Sigmoid colon (tissue), 4 donors: Measurements from ENCODE around the gene ESYT3.

ENCODE experiments used
- POLR2A ChIP-seq, 2 donors: fragments of 450-650 bp; IDR thresholded peaks; one replicate each; pipeline ENCODE4 v1.6.1; 2016; ENCODE audit warnings: antibody characterized with exemption in 2 of 2, mild to moderate bottlenecking in 2 of 2, moderate library complexity in 2 of 2
- POLR2AphosphoS5 ChIP-seq, 4 donors: sonication (generic); formaldehyde crosslinking; IDR thresholded peaks; one replicate each; pipeline ENCODE4 v1.6.1; 2017; ENCODE audit warnings: antibody characterized with exemption in 4 of 4

DNA sequence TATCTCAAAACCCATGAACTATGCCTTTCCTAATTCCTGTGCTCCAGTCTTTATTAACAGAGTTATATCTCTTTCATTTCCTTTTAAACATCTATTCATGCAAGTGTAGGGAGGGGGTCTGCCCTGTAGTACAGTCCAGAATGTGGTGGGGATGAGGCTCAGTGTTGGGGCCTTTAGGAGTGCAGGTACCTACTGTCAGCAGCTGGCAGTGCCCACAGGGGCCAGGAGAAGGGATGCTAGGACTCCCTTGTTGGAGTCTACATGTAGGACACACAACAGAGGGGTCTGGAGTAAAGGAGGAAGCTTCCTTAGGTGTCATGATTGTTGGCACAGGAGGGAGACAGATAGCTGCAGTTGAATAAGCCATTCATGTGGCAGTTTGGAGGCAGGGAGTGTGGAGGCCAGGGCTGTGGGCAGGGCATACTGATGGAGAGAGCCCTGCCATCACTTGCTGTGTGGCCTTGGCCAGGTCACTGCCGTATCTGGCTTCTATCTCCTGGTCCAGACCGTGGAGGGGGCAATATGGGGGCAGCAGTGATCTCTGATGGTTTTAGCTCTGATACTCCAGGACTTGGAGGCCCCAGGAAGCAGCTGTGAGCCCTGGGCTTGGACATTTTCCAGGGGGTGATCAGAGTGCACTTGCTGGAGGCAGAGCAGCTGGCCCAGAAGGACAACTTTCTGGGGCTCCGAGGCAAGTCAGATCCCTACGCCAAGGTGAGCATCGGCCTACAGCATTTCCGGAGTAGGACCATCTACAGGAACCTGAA lies 29.5 kb downstream of the ESYT3 start:
- TF ChIP-seq POLR2A (IDR thresholded peaks at IDR 0.05) (no peak), POLR2AphosphoS5 (IDR thresholded peaks at IDR 0.05) (no peak)
